ENCODE measurements around the gene MPZL2. TPM values are rescaled to one million over a fixed set of nuclear protein-coding genes. Genes with fewer than 3 reads are reported as not detected.

Gene MPZL2
- total RNA-seq, 1 donor from 2014 or later, result 165 TPM

DNA sequence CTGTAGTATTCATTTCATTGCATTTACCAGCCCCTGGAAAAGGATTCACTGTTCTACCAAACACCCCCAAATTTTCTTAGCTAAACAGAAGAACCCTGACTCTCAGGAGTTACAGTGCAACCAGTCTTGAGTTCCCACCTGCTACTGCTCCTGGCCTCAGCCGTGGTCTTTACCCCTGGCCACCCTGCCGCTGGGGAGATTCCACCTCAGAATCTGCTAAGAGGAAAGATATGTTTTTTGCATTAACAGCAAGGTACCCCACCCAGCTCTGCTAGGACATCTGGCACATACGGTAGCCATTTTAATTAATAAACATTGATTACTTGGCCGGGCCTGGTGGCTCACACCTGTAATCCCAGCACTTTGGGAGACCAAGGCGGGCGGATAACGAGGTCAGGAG lies 48.3 kb downstream of the MPZL2 start:
- no peak for TF ChIP-seq POLR2A (IDR thresholded peaks at IDR 0.05)
- no peak for TF ChIP-seq CTCF (IDR thresholded peaks at IDR 0.05)
- no peak for TF ChIP-seq POLR2AphosphoS5 (IDR thresholded peaks at IDR 0.05; ENCODE audit: insufficient read depth in 1 of 2, low read depth in 1 of 2)
- Histone ChIP-seq H3K9me3 (no peaks in the 10 kb centered on the region), H3K4me3 (no peak overlapping the region), H3K27ac (no peak overlapping the region), H3K27me3 (no peaks in the 10 kb centered on the region), H3K4me1 (no peaks in the 10 kb centered on the region), H3K36me3 (no peaks in the 10 kb centered on the region)
- intact Hi-C loops (cut with DNase I), result no loop called here
- DNase-seq (ENCODE audit: extremely low spot score in 2 of 2), result no peak

- H3K9me3 ChIP-seq, result no peaks in the 10 kb centered on the region
- no peaks in the 10 kb centered on the region for H3K36me3 ChIP-seq
- intact Hi-C loops (cut with DNase I), result no loop called here
- TF ChIP-seq CTCF (IDR thresholded peaks at IDR 0.05) (no peak), POLR2A (IDR thresholded peaks at IDR 0.05) (no peak), POLR2AphosphoS5 (IDR thresholded peaks at IDR 0.05; ENCODE audit: insufficient read depth in 1 of 2, low read depth in 1 of 2) (no peak)
- no peaks in the 10 kb centered on the region for H3K4me1 ChIP-seq
- DNase-seq (ENCODE audit: extremely low spot score in 2 of 2), result no peak
- H3K27me3 ChIP-seq, result no peaks in the 10 kb centered on the region
- no peak overlapping the region for H3K27ac ChIP-seq
- H3K4me3 ChIP-seq, result no peak overlapping the region
Measured at GRCh38 chr11:118215262-118215661, 48.8 kb downstream of the MPZL2 start.

- Histone ChIP-seq H3K4me1 (no peaks in the 10 kb centered on the region), H3K36me3 (no peaks in the 10 kb centered on the region), H3K27ac (no peak overlapping the region), H3K27me3 (no peaks in the 10 kb centered on the region), H3K9me3 (no peaks in the 10 kb centered on the region), H3K4me3 (no peak overlapping the region)
- intact Hi-C loops (cut with DNase I), result no loop called here
- no peak for DNase-seq (ENCODE audit: extremely low spot score in 2 of 2)
- TF ChIP-seq CTCF (IDR thresholded peaks at IDR 0.05), result no peak
- TF ChIP-seq POLR2A (IDR thresholded peaks at IDR 0.05), result no peak
- TF ChIP-seq POLR2AphosphoS5 (IDR thresholded peaks at IDR 0.05; ENCODE audit: insufficient read depth in 1 of 2, low read depth in 1 of 2), result no peak
Measured at GRCh38 chr11:118214210-118214914, 49.7 kb downstream of the MPZL2 start.

- intact Hi-C loops (cut with DNase I), result no loop called here
- no peak for TF ChIP-seq POLR2AphosphoS5 (IDR thresholded peaks at IDR 0.05; ENCODE audit: insufficient read depth in 1 of 2, low read depth in 1 of 2)
- TF ChIP-seq POLR2A (IDR thresholded peaks at IDR 0.05), result no peak
- TF ChIP-seq CTCF (IDR thresholded peaks at IDR 0.05), result no peak
- no peaks in the 10 kb centered on the region for H3K9me3 ChIP-seq
- H3K27ac ChIP-seq, result no peak overlapping the region
- H3K27me3 ChIP-seq, result no peaks in the 10 kb centered on the region
- no peak overlapping the region for H3K4me3 ChIP-seq
- H3K4me1 ChIP-seq, result no peaks in the 10 kb centered on the region
- no peaks in the 10 kb centered on the region for H3K36me3 ChIP-seq
- DNase-seq (ENCODE audit: extremely low spot score in 2 of 2), result no peak
Measured at GRCh38 chr11:118213781-118214180, 50.3 kb downstream of the MPZL2 start.

GRCh38 chr11:118213201-118213600 lies 50.9 kb downstream of the MPZL2 start:
- TF ChIP-seq CTCF (IDR thresholded peaks at IDR 0.05) (no peak), POLR2AphosphoS5 (IDR thresholded peaks at IDR 0.05; ENCODE audit: insufficient read depth in 1 of 2, low read depth in 1 of 2) (no peak), POLR2A (IDR thresholded peaks at IDR 0.05) (no peak)
- Histone ChIP-seq H3K9me3 (no peaks in the 10 kb centered on the region), H3K4me3 (no peak overlapping the region), H3K4me1 (no peaks in the 10 kb centered on the region), H3K27me3 (no peaks in the 10 kb centered on the region), H3K36me3 (no peaks in the 10 kb centered on the region), H3K27ac (no peak overlapping the region)
- no peak for DNase-seq (ENCODE audit: extremely low spot score in 2 of 2)
- intact Hi-C loops (cut with DNase I), result no loop called here
